ENCODE measurements around the gene ARHGAP8.

DNA sequence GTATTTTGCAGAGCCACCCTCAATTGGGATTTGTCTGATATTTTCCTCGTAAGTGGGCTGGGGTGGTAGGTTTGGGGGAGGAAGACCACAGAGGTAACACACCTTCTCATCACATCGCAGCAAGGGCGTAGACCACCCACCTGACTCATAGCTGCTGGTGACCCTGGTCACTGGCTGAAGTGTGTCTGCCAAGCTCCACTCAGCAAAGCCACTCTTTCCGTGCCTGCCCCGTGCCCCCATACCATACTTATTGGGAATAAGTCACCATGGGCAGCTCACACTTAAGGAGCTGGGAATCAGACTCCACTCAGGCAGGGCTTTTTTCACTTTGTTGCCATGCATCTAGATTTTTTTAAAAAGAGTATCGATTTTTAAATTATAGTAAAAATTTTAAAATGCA, 145.9 kb downstream of the ARHGAP8 start:
- TF ChIP-seq EZH2 (IDR thresholded peaks at IDR 0.05) (no peak), POLR2AphosphoS5 (IDR thresholded peaks at IDR 0.05; ENCODE audit: borderline replicate concordance, low read depth, low read length) (no peak)

Measured in SK-N-MC (cell line).